Measurements from ENCODE around the gene TICAM1. TPM values are rescaled to one million over a fixed set of nuclear protein-coding genes. Genes with fewer than 3 reads are reported as not detected.
A peak's percentile ranks its signal among the peaks of the same experiment; 100 is the strongest.
"Not testable (repeated sequence)": the region's sequence is repeated elsewhere in the genome, so short reads cannot be mapped to it uniquely, and the experiment has no call there.

TICAM1 gene
- total RNA-seq, 1 donor from 2014 or later: 6.3 TPM

- intact Hi-C loops (cut with DNase I): no loop called here
Observed at GRCh38 chr19:4780860-4781259, 50.7 kb downstream of the TICAM1 start.

GRCh38 chr19:4778124-4778523, 53.4 kb downstream of the TICAM1 start:
- DNase-seq (ENCODE audit: low spot score); intact Hi-C loops (cut with DNase I): not testable (repeated sequence)

More at GRCh38 chr19:4780860-4781259, 50.7 kb downstream of the TICAM1 start:
- no peak for DNase-seq (ENCODE audit: low spot score)

GRCh38 chr19:4776436-4777211, 54.9 kb downstream of the TICAM1 start:
- intact Hi-C loops (cut with DNase I): no loop called here
- no peak for DNase-seq (ENCODE audit: low spot score)

- intact Hi-C loops (cut with DNase I): no loop called here
- no peak for DNase-seq (ENCODE audit: low spot score)
Observed at GRCh38 chr19:4775627-4776152, 55.8 kb downstream of the TICAM1 start.

GRCh38 chr19:4774136-4774535, 57.4 kb downstream of the TICAM1 start:
- intact Hi-C loops (cut with DNase I): no loop called here
- no peak for DNase-seq (ENCODE audit: low spot score)

- DNase-seq (ENCODE audit: low spot score): no peak
- intact Hi-C loops (cut with DNase I): no loop called here
Observed at GRCh38 chr19:4773047-4773640, 58.4 kb downstream of the TICAM1 start.

GRCh38 chr19:4772566-4772965, 58.9 kb downstream of the TICAM1 start:
- intact Hi-C loops (cut with DNase I): no loop called here
- DNase-seq (ENCODE audit: low spot score): no peak

- DNase-seq (ENCODE audit: low spot score): peak; percentile 84
- intact Hi-C loops (cut with DNase I): no loop called here
Observed at GRCh38 chr19:4768934-4769777, 62.4 kb downstream of the TICAM1 start.

Small RNA genes lying within 50 kb of the gene (microRNA-seq; reads per million reads assigned to microRNA genes)
- not detected for gene MIR7-3

Other genes starting within 250 kb of the TICAM1 start
- gene TNFAIP8L1, start 192.2 kb downstream of the TICAM1 start, total RNA-seq: 3.6 TPM
- gene MYDGF, start 161.4 kb downstream of the TICAM1 start, total RNA-seq: 37.1 TPM
- 39.0 TPM for gene DPP9, start 107.9 kb downstream of the TICAM1 start, total RNA-seq
- 33.2 TPM for gene FEM1A, start 40.0 kb downstream of the TICAM1 start, total RNA-seq
- 21.7 TPM for gene PLIN3, start 36.0 kb upstream of the TICAM1 start, total RNA-seq
- not detected for gene ARRDC5, start 71.2 kb upstream of the TICAM1 start, total RNA-seq
- gene UHRF1, start 77.8 kb upstream of the TICAM1 start, total RNA-seq: 1.00 TPM
- 27.6 TPM for gene KDM4B, start 137.4 kb upstream of the TICAM1 start, total RNA-seq

Data from cardiac septum (tissue), 1 donor.